Mesodermal cell (in vitro differentiated cells): Measurements from ENCODE around the gene ZBTB5.
"Not testable (repeated sequence)": the region's sequence is repeated elsewhere in the genome, so short reads cannot be mapped to it uniquely, and the experiment has no call there.

Experiments
- H3K27ac ChIP-seq: 2 replicates; pipeline ENCODE4 v1.7.0; 2013; ENCODE audit warnings: mild to moderate bottlenecking, low read depth, low read length, moderate library complexity; ENCODE audit not compliant: severe bottlenecking
- H3K36me3 ChIP-seq: 2 replicates; pipeline ENCODE4 v1.7.1; 2013; ENCODE audit warnings: mild to moderate bottlenecking, low read length, moderate library complexity; ENCODE audit not compliant: control insufficient read depth, insufficient read depth
- H3K4me1 ChIP-seq: one replicate; pipeline ENCODE4 v1.7.1; 2013; ENCODE audit warnings: mild to moderate bottlenecking, low read length; ENCODE audit not compliant: insufficient read depth, control insufficient read depth, poor library complexity, severe bottlenecking
- H3K4me3 ChIP-seq: 2 replicates; pipeline ENCODE4 v1.7.0; 2013; ENCODE audit warnings: low read length, control low read depth, mild to moderate bottlenecking; ENCODE audit not compliant: insufficient read depth, poor library complexity, severe bottlenecking; ENCODE audit errors: extremely low read depth
- H3K9me3 ChIP-seq: 2 replicates; pipeline ENCODE4 v1.7.1; 2013; ENCODE audit warnings: mild to moderate bottlenecking, low read length, moderate library complexity; ENCODE audit not compliant: control insufficient read depth
- WGBS, 2 experiments: methylation state at CpG; one replicate each; pipeline ENCODE4 v1.1.5; 2013; ENCODE audit warnings: missing lambda C conversion rate in 2 of 2; ENCODE audit not compliant: insufficient coverage in 2 of 2; 5-methylcytosine and 5-hydroxymethylcytosine counted together

Gene ZBTB5

GRCh38 chr9:37485389-37486255 is 20.4 kb upstream of the ZBTB5 start, which contains the start of gene POLR1E:
Gene POLR1E (plus strand): TSS chr9:37485948. CDS start chr9:37486048, 100 bp downstream.
- H3K36me3 ChIP-seq = peaks cover 30% of the 10 kb centered on the region
- H3K9me3 ChIP-seq = no peaks in the 10 kb centered on the region
- WGBS, 2 experiments = 7 to 9% methylated on average over 46 to 51 of the region's 56 CpGs
- peak within 1 kb of the TSS; percentile 5 for H3K27ac ChIP-seq
- H3K4me3 ChIP-seq = peak within 1 kb of the TSS; percentile 77
- H3K4me1 ChIP-seq = peaks cover 20% of the 10 kb centered on the region

- Histone ChIP-seq H3K36me3 (no peaks in the 10 kb centered on the region), H3K4me1 (peaks cover 11% of the 10 kb centered on the region), H3K9me3 (no peaks in the 10 kb centered on the region), H3K4me3 (no peak overlapping the region), H3K27ac (no peak overlapping the region)
- WGBS, 2 experiments = 100% methylated on average over 1 of the region's 3 CpGs
Measured at GRCh38 chr9:37480759-37481158, 15.5 kb upstream of the ZBTB5 start.

- not testable (repeated sequence) for H3K4me1 ChIP-seq, H3K27ac ChIP-seq, H3K4me3 ChIP-seq, H3K36me3 ChIP-seq
- 64 to 70% methylated on average over 2 of the region's 5 CpGs for WGBS, 2 experiments
- peaks cover 11% of the 10 kb centered on the region for H3K9me3 ChIP-seq
Measured at GRCh38 chr9:37477987-37478619, 12.9 kb upstream of the ZBTB5 start.

- not testable (repeated sequence) for H3K36me3 ChIP-seq, H3K27ac ChIP-seq, H3K4me3 ChIP-seq, H3K4me1 ChIP-seq
- 92% methylated on average over 3 to 4 of the region's 4 CpGs for WGBS, 2 experiments
- H3K9me3 ChIP-seq = peaks cover 11% of the 10 kb centered on the region
Measured at GRCh38 chr9:37477443-37477842, 12.2 kb upstream of the ZBTB5 start.

GRCh38 chr9:37476930-37477329 is 11.7 kb upstream of the ZBTB5 start:
- Histone ChIP-seq H3K9me3 (peaks cover 11% of the 10 kb centered on the region), H3K36me3 (no peaks in the 10 kb centered on the region), H3K4me1 (peaks cover 7% of the 10 kb centered on the region), H3K27ac (no peak overlapping the region), H3K4me3 (no peak overlapping the region)
- WGBS, 2 experiments = 93 to 96% methylated on average over 11 of the region's 11 CpGs

GRCh38 chr9:37474438-37474837 is 9.2 kb upstream of the ZBTB5 start:
- peaks cover 11% of the 10 kb centered on the region for H3K9me3 ChIP-seq
- no CpG with 5 or more reads among the region's 3 CpGs for WGBS, 2 experiments
- peaks cover 11% of the 10 kb centered on the region for H3K4me1 ChIP-seq
- H3K27ac ChIP-seq = no peak overlapping the region
- H3K36me3 ChIP-seq = no peaks in the 10 kb centered on the region
- H3K4me3 ChIP-seq = no peak overlapping the region

GRCh38 chr9:37473982-37474381 is 8.7 kb upstream of the ZBTB5 start:
- not testable (repeated sequence) for H3K4me3 ChIP-seq, H3K27ac ChIP-seq, H3K36me3 ChIP-seq
- peaks cover 11% of the 10 kb centered on the region for H3K9me3 ChIP-seq
- H3K4me1 ChIP-seq = peaks cover 11% of the 10 kb centered on the region
- 33 to 59% methylated on average over 3 to 5 of the region's 6 CpGs for WGBS, 2 experiments

- H3K4me1 ChIP-seq = peaks cover 11% of the 10 kb centered on the region
- H3K36me3 ChIP-seq = no peaks in the 10 kb centered on the region
- 33 to 34% methylated on average over 4 of the region's 7 CpGs for WGBS, 2 experiments
- H3K9me3 ChIP-seq = peaks cover 11% of the 10 kb centered on the region
- peak overlapping the region; percentile 7 for H3K4me3 ChIP-seq
- peak overlapping the region; percentile 99 for H3K27ac ChIP-seq
Measured at GRCh38 chr9:37471942-37472684, 6.9 kb upstream of the ZBTB5 start.

- Histone ChIP-seq H3K27ac (no peak overlapping the region), H3K9me3 (no peaks in the 10 kb centered on the region), H3K4me1 (peaks cover 15% of the 10 kb centered on the region), H3K4me3 (no peak overlapping the region), H3K36me3 (no peaks in the 10 kb centered on the region)
- 94 to 100% methylated on average over 5 of the region's 6 CpGs for WGBS, 2 experiments
Measured at GRCh38 chr9:37468620-37469019, 3.4 kb upstream of the ZBTB5 start.

GRCh38 chr9:37467530-37467929 is 2.3 kb upstream of the ZBTB5 start:
- H3K4me3 ChIP-seq, H3K9me3 ChIP-seq, H3K27ac ChIP-seq, H3K36me3 ChIP-seq: not testable (repeated sequence)
- WGBS, 2 experiments = 95 to 98% methylated on average over 13 of the region's 17 CpGs
- H3K4me1 ChIP-seq = peaks cover 23% of the 10 kb centered on the region
